ENCODE data around the gene SRGAP3. TPM values are rescaled to one million over a fixed set of nuclear protein-coding genes. Genes with fewer than 3 reads are reported as not detected.

Gene SRGAP3
- total and polyA plus RNA-seq, 10 of the 15 experiments (the other 5 are each of a cell fraction or from before 2014, with no cell fraction given): 0.32 to 1.7 (median 0.99) TPM

- no peak for TF ChIP-seq E2F4 (IDR thresholded peaks at IDR 0.05; ENCODE audit: low read depth, low read length)
- no peak for TF ChIP-seq WRNIP1 (IDR thresholded peaks at IDR 0.05; ENCODE audit: borderline replicate concordance, low read depth, low read length)
- no peak for TF ChIP-seq KAT2A (conservative IDR thresholded peaks at IDR 0.05; ENCODE audit: control insufficient read depth, low read depth, low read length)
These were observed 110.1 kb downstream of the SRGAP3 start (continued) for GRCh38 chr3:9139366-9139765.

GRCh38 chr3:9137676-9138075 lies 111.8 kb downstream of the SRGAP3 start:
- Histone ChIP-seq H3K79me2 (ENCODE audit: control insufficient read depth, insufficient read depth, low read length) (no peaks in the 10 kb centered on the region), H4K20me1 (ENCODE audit: control insufficient read depth, insufficient read depth) (no peaks in the 10 kb centered on the region), H2AFZ (ENCODE audit: control insufficient read depth, low read depth, low read length) (no peak overlapping the region), H3K4me1 (ENCODE audit: control insufficient read depth, insufficient read depth, low read length) (no peaks in the 10 kb centered on the region), H3K4me3 (no peak overlapping the region), H3K9ac (ENCODE audit: control insufficient read depth, insufficient read depth, low read length) (no peak overlapping the region), H3K27me3 (replicated peaks in 1 of 2; ENCODE audit: control insufficient read depth in 2 of 2, insufficient read depth in 2 of 2, low read length in 1 of 2) (peaks cover 0 to 7% of the 10 kb centered on the region in 2 experiments; a peak in 2 of 4 replicates), H3K4me2 (ENCODE audit: control insufficient read depth, insufficient read depth) (no peak overlapping the region), H3K36me3 (ENCODE audit: control insufficient read depth in 2 of 2, insufficient read depth in 2 of 2, low read length in 1 of 2) (no peaks in the 10 kb centered on the region), H3K9me3 (replicated peaks; ENCODE audit: control insufficient read depth, insufficient read depth, low read length) (no peaks in the 10 kb centered on the region; the same call in 1 of the 3 replicates), H3K27ac (ENCODE audit: control insufficient read depth, insufficient read depth) (no peak overlapping the region)
- CTCF ChIA-PET: interaction anchor here (1.4 to 1.5 kb wide), 2 partner anchors 13 to 16 kb away, joined by 3 read pairs; no protein-coding TSS in a partner anchor
- ATAC-seq (no peak), DNase-seq (ENCODE audit: low read depth, low spot score) (no peak), FAIRE-seq (no peak)
- POLR2A ChIA-PET: no interaction called here
- in situ Hi-C loops (cut with MboI) (no loop called here), intact Hi-C loops (cut with micrococcal nuclease; ENCODE audit: unreplicated experiment) (no loop called here)
- no TSS peak for BruUV-seq (replicated peaks)
- 41% methylated on average over 4 of the region's 4 CpGs for WGBS (ENCODE audit: insufficient coverage, insufficient replicate concordance, low lambda C conversion rate, missing lambda C conversion rate)
- SMC1A ChIA-PET (ENCODE audit: uncharacterized antibody, unreplicated experiment): no interaction called here
- RAD21 ChIA-PET (ENCODE audit: unreplicated experiment): no interaction called here
- TF ChIP-seq POLR2AphosphoS2 (IDR thresholded peaks at IDR 0.05; ENCODE audit: low read depth, low read length) (no peak), SP1 (IDR thresholded peaks at IDR 0.05; ENCODE audit: low read depth, low read length) (no peak), PAX8 (IDR thresholded peaks at IDR 0.05) (no peak), NFYA (IDR thresholded peaks at IDR 0.05; ENCODE audit: borderline replicate concordance, low read depth, low read length) (no peak), EP300 (IDR thresholded peaks at IDR 0.05; ENCODE audit: borderline replicate concordance in 1 of 2, control insufficient read depth in 1 of 2, low read depth in 2 of 2, low read length in 2 of 2) (no peak), USF1 (IDR thresholded peaks at IDR 0.05; ENCODE audit: borderline replicate concordance, extremely low read length, insufficient read depth, low read depth, low read length) (no peak), JUNB (IDR thresholded peaks at IDR 0.05) (no peak), SKIL (IDR thresholded peaks at IDR 0.05; ENCODE audit: low read depth, poor library complexity, severe bottlenecking) (no peak), NFIC (IDR thresholded peaks at IDR 0.05; ENCODE audit: low read depth, low read length) (no peak), TBL1XR1 (IDR thresholded peaks at IDR 0.05; ENCODE audit: low read depth, low read length) (no peak), GABPA (IDR thresholded peaks at IDR 0.05; ENCODE audit: low read depth) (no peak), NRF1 (conservative IDR thresholded peaks at IDR 0.05; ENCODE audit: low read depth, low read length) (no peak), BCLAF1 (IDR thresholded peaks at IDR 0.05) (no peak), RAD21 (IDR thresholded peaks at IDR 0.05; ENCODE audit: insufficient read depth, low read depth, low read length) (no peak)
